RWPE1 (cell line): ENCODE measurements around the gene SLC25A21.

Experiments
- CTCF ChIA-PET: fragments of 350-600 bp; sonication (Branson Sonifier 250); formaldehyde crosslinking; extraction: SDS; loops from one replicate; lab custom pipeline; 2021; lab: Yijun Ruan, JAX
- POLR2A ChIA-PET: fragments of 400-600 bp; formaldehyde crosslinking; extraction: SDS; loops from one replicate; lab custom pipeline; 2020; ENCODE audit warnings: antibody characterized with exemption; ENCODE audit not compliant: low non-redundant PET; lab: Yijun Ruan, JAX
- DNase-seq: peaks from one replicate; pipeline ENCODE4 v3.0.0; 2012; ENCODE audit warnings: low spot score
- H3K27ac ChIP-seq: fragments of 450-650 bp; 2 replicates; pipeline ENCODE4 v1.5.1; 2017
- CTCF ChIP-seq: fragments of 450-650 bp; conservative IDR thresholded peaks from 2 replicates; pipeline ENCODE4 v1.5.1; 2017; ENCODE audit warnings: low read depth, mild to moderate bottlenecking

The SLC25A21 gene

DNA sequence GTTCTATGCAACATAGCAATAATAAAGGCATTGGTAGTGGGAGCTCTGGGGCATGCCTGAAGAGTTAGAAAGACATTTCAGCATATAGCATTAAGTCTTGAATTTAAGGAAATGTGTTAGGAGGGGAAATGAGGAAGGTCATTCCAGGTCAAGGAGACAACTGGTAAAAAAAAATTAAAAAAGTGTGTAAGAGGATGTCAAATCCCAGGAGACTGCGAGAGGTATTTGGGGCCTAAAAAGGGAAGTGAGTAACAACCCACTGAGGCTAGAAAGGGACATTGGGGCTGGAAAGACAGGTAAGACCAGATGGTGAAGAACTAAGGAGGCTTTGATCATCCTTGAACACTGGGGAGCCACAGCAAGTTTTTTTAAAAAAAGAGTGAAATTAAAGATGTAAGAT is 152.9 kb downstream of the SLC25A21 start:
- POLR2A ChIA-PET: no interaction called here
- no peak overlapping the region for H3K27ac ChIP-seq
- no peak for DNase-seq
- CTCF ChIA-PET: interaction anchor here (0.6 kb wide), 1 partner anchor 492 kb away, joined by 4 read pairs; no protein-coding TSS in a partner anchor
- TF ChIP-seq CTCF: no peak

- POLR2A ChIA-PET: no interaction called here
- H3K27ac ChIP-seq: no peak overlapping the region
- no peak for DNase-seq
- CTCF ChIA-PET: no interaction called here
- TF ChIP-seq CTCF: no peak
Measured at GRCh38 chr14:37018571-37019240, 153.7 kb downstream of the SLC25A21 start.

- POLR2A ChIA-PET: no interaction called here
- CTCF ChIA-PET: no interaction called here
- no peak for TF ChIP-seq CTCF
- H3K27ac ChIP-seq: no peak overlapping the region
- no peak for DNase-seq
Measured at GRCh38 chr14:37013078-37013477, 159.3 kb downstream of the SLC25A21 start.

DNA sequence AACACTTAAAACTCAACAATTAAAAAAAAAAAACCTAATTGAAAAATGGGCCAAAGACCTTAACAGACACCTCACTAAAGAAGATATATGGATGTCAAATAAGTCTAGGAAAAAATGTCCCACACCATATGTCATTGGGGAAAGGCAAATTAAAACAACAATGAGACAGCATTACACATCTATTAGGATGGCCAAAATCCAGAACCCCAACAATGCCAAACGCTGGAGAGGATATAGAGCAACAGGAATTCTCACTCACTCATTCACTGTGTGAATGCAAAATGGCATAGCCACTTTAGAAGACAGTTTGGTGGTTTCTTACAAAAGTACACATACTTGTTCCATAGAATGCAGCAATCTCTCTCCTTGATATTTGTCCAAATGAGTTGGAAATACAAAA is 173.7 kb downstream of the SLC25A21 start:
- TF ChIP-seq CTCF: no peak
- no peak for DNase-seq
- ChIA-PET CTCF (no interaction called here), POLR2A (no interaction called here)
- no peak overlapping the region for H3K27ac ChIP-seq

- DNase-seq: no peak
- ChIA-PET POLR2A (no interaction called here), CTCF (no interaction called here)
- no peak for TF ChIP-seq CTCF
- H3K27ac ChIP-seq: no peak overlapping the region
Measured at GRCh38 chr14:36997843-36998242, 174.6 kb downstream of the SLC25A21 start.

DNA sequence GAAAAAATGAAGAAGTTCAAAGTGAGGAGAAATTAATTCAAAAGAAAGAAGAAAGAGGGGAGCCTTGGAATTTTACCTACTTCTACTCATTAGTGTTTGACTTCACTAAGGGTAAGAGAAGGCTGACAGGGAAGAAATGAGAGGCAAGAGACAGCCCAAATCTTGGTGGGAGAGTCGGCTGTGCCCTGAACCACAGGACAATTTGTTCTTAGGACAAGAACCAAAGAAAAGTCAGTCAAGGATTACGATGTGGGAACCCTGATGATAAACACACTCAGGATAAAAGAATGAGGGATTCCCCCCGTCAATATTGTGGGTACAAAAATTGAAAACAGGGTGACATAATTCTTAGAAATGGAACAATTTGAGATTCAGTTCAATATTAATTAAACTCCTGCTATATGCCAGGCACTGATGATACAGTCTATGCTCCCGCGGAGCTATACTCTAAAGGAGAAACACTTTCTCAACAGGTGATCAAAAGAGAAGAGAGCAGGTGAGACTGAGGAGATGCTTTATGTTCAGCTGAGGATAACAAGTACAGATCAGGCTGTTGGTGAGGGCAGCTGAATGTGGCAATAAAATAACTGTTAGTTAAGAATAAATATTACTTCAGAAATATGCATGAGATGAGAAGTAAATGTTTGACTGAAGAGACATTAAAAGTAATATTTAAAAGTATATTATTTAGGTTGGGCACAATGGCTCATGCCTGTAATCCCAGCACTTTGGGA is 175.4 kb downstream of the SLC25A21 start:
- TF ChIP-seq CTCF: no peak
- no peak for DNase-seq
- ChIA-PET POLR2A (no interaction called here), CTCF (no interaction called here)
- no peak overlapping the region for H3K27ac ChIP-seq
